ENCODE results near the gene PIAS2. TPM values are rescaled to one million over a fixed set of nuclear protein-coding genes. Genes with fewer than 3 reads are reported as not detected.
"Not testable (repeated sequence)": the region's sequence is repeated elsewhere in the genome, so short reads cannot be mapped to it uniquely, and the experiment has no call there.

Gene PIAS2
- polyA plus RNA-seq, 4 donors, result 22.5 to 30.9 (median 24.0) TPM

GRCh38 chr18:46833899-46834298 is 83.4 kb downstream of the PIAS2 start:
- no peak for DNase-seq (ENCODE audit: low read depth in 4 of 4, low spot score in 2 of 4)

GRCh38 chr18:46832849-46833248 is 84.5 kb downstream of the PIAS2 start:
- no peak for DNase-seq (ENCODE audit: low read depth in 4 of 4, low spot score in 2 of 4)

GRCh38 chr18:46832422-46832821 is 84.9 kb downstream of the PIAS2 start:
- DNase-seq (ENCODE audit: low read depth in 4 of 4, low spot score in 2 of 4), result not testable (repeated sequence)

- no peak for DNase-seq (ENCODE audit: low read depth in 4 of 4, low spot score in 2 of 4)
Observed at GRCh38 chr18:46831434-46831833, 85.9 kb downstream of the PIAS2 start.

GRCh38 chr18:46830633-46831032 is 86.7 kb downstream of the PIAS2 start:
- DNase-seq (ENCODE audit: low read depth in 4 of 4, low spot score in 2 of 4), result no peak

- DNase-seq (ENCODE audit: low read depth in 4 of 4, low spot score in 2 of 4), result no peak
Observed at GRCh38 chr18:46829947-46830346, 87.4 kb downstream of the PIAS2 start.

GRCh38 chr18:46829531-46829930 is 87.8 kb downstream of the PIAS2 start:
- no peak for DNase-seq (ENCODE audit: low read depth in 4 of 4, low spot score in 2 of 4)

- DNase-seq (ENCODE audit: low read depth in 4 of 4, low spot score in 2 of 4), result no peak
Observed at GRCh38 chr18:46821856-46822711, 95.2 kb downstream of the PIAS2 start.

GRCh38 chr18:46820863-46821262 is 96.4 kb downstream of the PIAS2 start:
- DNase-seq (ENCODE audit: low read depth in 4 of 4, low spot score in 2 of 4), result no peak

- no peak for DNase-seq (ENCODE audit: low read depth in 4 of 4, low spot score in 2 of 4)
Observed at GRCh38 chr18:46815661-46816060, 101.6 kb downstream of the PIAS2 start.

GRCh38 chr18:46814399-46814798 is 102.9 kb downstream of the PIAS2 start:
- DNase-seq (ENCODE audit: low read depth in 4 of 4, low spot score in 2 of 4), result peak in 3 of 4 donors; percentile 2 to 15 (median 6)

GRCh38 chr18:46812311-46812710 is 105.0 kb downstream of the PIAS2 start:
- DNase-seq (ENCODE audit: low read depth in 4 of 4, low spot score in 2 of 4), result no peak

GRCh38 chr18:46810481-46811000 is 106.8 kb downstream of the PIAS2 start:
- no peak for DNase-seq (ENCODE audit: low read depth in 4 of 4, low spot score in 2 of 4)

GRCh38 chr18:46809145-46809544 is 108.2 kb downstream of the PIAS2 start:
- no peak for DNase-seq (ENCODE audit: low read depth in 4 of 4, low spot score in 2 of 4)

- DNase-seq (ENCODE audit: low read depth in 4 of 4, low spot score in 2 of 4), result not testable (repeated sequence)
Observed at GRCh38 chr18:46795945-46796344, 121.4 kb downstream of the PIAS2 start.

GRCh38 chr18:46794607-46795006 is 122.7 kb downstream of the PIAS2 start:
- DNase-seq (ENCODE audit: low read depth in 4 of 4, low spot score in 2 of 4), result no peak

GRCh38 chr18:46793565-46793964 is 123.7 kb downstream of the PIAS2 start:
- no peak for DNase-seq (ENCODE audit: low read depth in 4 of 4, low spot score in 2 of 4)

- DNase-seq (ENCODE audit: low read depth in 4 of 4, low spot score in 2 of 4), result no peak
Observed at GRCh38 chr18:46789088-46789487, 128.2 kb downstream of the PIAS2 start.

- DNase-seq (ENCODE audit: low read depth in 4 of 4, low spot score in 2 of 4), result no peak
Observed at GRCh38 chr18:46787674-46788073, 129.6 kb downstream of the PIAS2 start.

- DNase-seq (ENCODE audit: low read depth in 4 of 4, low spot score in 2 of 4), result no peak
Observed at GRCh38 chr18:46772357-46772756, 144.9 kb downstream of the PIAS2 start.

GRCh38 chr18:46771141-46771540 is 146.2 kb downstream of the PIAS2 start:
- no peak for DNase-seq (ENCODE audit: low read depth in 4 of 4, low spot score in 2 of 4)

GRCh38 chr18:46770708-46771107 is 146.6 kb downstream of the PIAS2 start:
- DNase-seq (ENCODE audit: low read depth in 4 of 4, low spot score in 2 of 4), result no peak

Data from left renal cortex interstitium (tissue), 4 donors.